Epithelial cell of alveolus of lung (primary cell): ENCODE results near the gene TMEM132D. TPM values are rescaled to one million over a fixed set of nuclear protein-coding genes. Genes with fewer than 3 reads are reported as not detected.

Experiments used
- total RNA-seq: library from RNA; depleted of rRNA; stranded (reverse); fragments of >200 nt; gene quantifications from 2 replicates; pipeline ENCODE4 v1.2.1, GENCODE V29; 2015

The TMEM132D gene
- total RNA-seq = under 0.01 and 0.08 TPM in 2 replicates

GRCh38 chr12:129903956-129904829 lies at the start of gene TMEM132D:
Gene TMEM132D, minus strand, starts transcription at chr12:129904025.

